Cerebellar cortex (tissue), 1 donor: ENCODE measurements around the gene CYP4Z1.
"Not testable (repeated sequence)": the region's sequence is repeated elsewhere in the genome, so short reads cannot be mapped to it uniquely, and the experiment has no call there.

Experiments used
- DNase-seq: peaks from one replicate; pipeline ENCODE4 v3.0.0-alpha.2; 2015; ENCODE audit warnings: low spot score

Gene CYP4Z1

GRCh38 chr1:47067097-47067594 lies at the start of gene CYP4Z1:
CYP4Z1 (plus strand) TSS chr1:47067231; CDS start chr1:47067491, 260 bp downstream.
- no peak for DNase-seq

- no peak for DNase-seq
These were observed 46.0 kb upstream of the CYP4Z1 start for GRCh38 chr1:47021070-47021469.

- DNase-seq, result peak; percentile 47
These were observed 43.5 kb upstream of the CYP4Z1 start, which contains the start of gene CYP4X1 for GRCh38 chr1:47023268-47024140. CYP4X1 (plus strand) TSS chr1:47023669; CDS start chr1:47023818, 149 bp downstream.

- DNase-seq, result peak; percentile 37
These were observed 42.8 kb upstream of the CYP4Z1 start for GRCh38 chr1:47024141-47024801.

GRCh38 chr1:47030170-47030805 lies 36.7 kb upstream of the CYP4Z1 start:
- DNase-seq, result no peak

- DNase-seq, result no peak
These were observed 36.0 kb upstream of the CYP4Z1 start for GRCh38 chr1:47031059-47031458.

- DNase-seq, result no peak
These were observed 35.4 kb upstream of the CYP4Z1 start for GRCh38 chr1:47031585-47031984.

GRCh38 chr1:47036764-47037163 lies 30.3 kb upstream of the CYP4Z1 start:
- no peak for DNase-seq

- DNase-seq, result no peak
These were observed 7.7 kb upstream of the CYP4Z1 start for GRCh38 chr1:47059376-47059775.

GRCh38 chr1:47069080-47069479 lies 2.0 kb downstream of the CYP4Z1 start:
- DNase-seq, result not testable (repeated sequence)

GRCh38 chr1:47069509-47069908 lies 2.5 kb downstream of the CYP4Z1 start:
- not testable (repeated sequence) for DNase-seq

GRCh38 chr1:47089356-47089755 lies 22.3 kb downstream of the CYP4Z1 start:
- peak; percentile 11 for DNase-seq

- not testable (repeated sequence) for DNase-seq
These were observed 24.4 kb downstream of the CYP4Z1 start for GRCh38 chr1:47091476-47091875.

GRCh38 chr1:47104816-47105215 lies 37.8 kb downstream of the CYP4Z1 start:
- no peak for DNase-seq

GRCh38 chr1:47106792-47107191 lies 39.8 kb downstream of the CYP4Z1 start:
- DNase-seq, result no peak

GRCh38 chr1:47107851-47108574 lies 41.0 kb downstream of the CYP4Z1 start:
- DNase-seq, result not testable (repeated sequence)

- DNase-seq, result not testable (repeated sequence)
These were observed 42.5 kb downstream of the CYP4Z1 start for GRCh38 chr1:47109482-47109881.

- no peak for DNase-seq
These were observed 46.1 kb downstream of the CYP4Z1 start for GRCh38 chr1:47113178-47113577.

GRCh38 chr1:47121039-47121438 lies 54.0 kb downstream of the CYP4Z1 start:
- DNase-seq, result not testable (repeated sequence)

GRCh38 chr1:47124834-47125233 lies 57.8 kb downstream of the CYP4Z1 start:
- DNase-seq, result not testable (repeated sequence)

- DNase-seq, result not testable (repeated sequence)
These were observed 60.0 kb downstream of the CYP4Z1 start for GRCh38 chr1:47126997-47127396.

- no peak for DNase-seq
These were observed 61.2 kb downstream of the CYP4Z1 start for GRCh38 chr1:47128221-47128620.
